NB4 (cell line): ENCODE data around the gene NYAP2.

Experiments
- DNase-seq: peaks from one replicate; pipeline ENCODE4 v3.0.0; 2010; ENCODE audit warnings: low read depth
- H3K4me3 ChIP-seq: one replicate; pipeline ENCODE4 v1.5.1; 2011; ENCODE audit warnings: mild to moderate bottlenecking, low read depth, low read length, moderate library complexity
- MYC ChIP-seq: IDR thresholded peaks from 2 replicates; pipeline ENCODE4 v1.6.1; 2011; ENCODE audit warnings: low read depth, low read length
- POLR2A ChIP-seq: IDR thresholded peaks from 2 replicates; pipeline ENCODE4 v1.6.1; 2011; ENCODE audit warnings: mild to moderate bottlenecking; ENCODE audit not compliant: insufficient read length; ENCODE audit errors: extremely low read depth
- TF ChIP-seq, protein P1 (sequence below): IDR thresholded peaks from 2 replicates; pipeline ENCODE4 v1.6.1; 2011; ENCODE audit warnings: low read depth, low read length
- TF ChIP-seq, protein P2 (sequence below): IDR thresholded peaks from one replicate; pipeline ENCODE4 v1.5.1; 2012; ENCODE audit warnings: low read depth, low read length

NYAP2 gene

GRCh38 chr2:225667445-225667844 is 267.9 kb downstream of the NYAP2 start:
- DNase-seq, result no peak
- no peak overlapping the region for H3K4me3 ChIP-seq
- TF ChIP-seq MYC, result no peak
- TF ChIP-seq, protein P1, sequence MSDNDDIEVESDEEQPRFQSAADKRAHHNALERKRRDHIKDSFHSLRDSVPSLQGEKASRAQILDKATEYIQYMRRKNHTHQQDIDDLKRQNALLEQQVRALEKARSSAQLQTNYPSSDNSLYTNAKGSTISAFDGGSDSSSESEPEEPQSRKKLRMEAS, result no peak
- TF ChIP-seq POLR2A, result no peak
- TF ChIP-seq, protein P2, sequence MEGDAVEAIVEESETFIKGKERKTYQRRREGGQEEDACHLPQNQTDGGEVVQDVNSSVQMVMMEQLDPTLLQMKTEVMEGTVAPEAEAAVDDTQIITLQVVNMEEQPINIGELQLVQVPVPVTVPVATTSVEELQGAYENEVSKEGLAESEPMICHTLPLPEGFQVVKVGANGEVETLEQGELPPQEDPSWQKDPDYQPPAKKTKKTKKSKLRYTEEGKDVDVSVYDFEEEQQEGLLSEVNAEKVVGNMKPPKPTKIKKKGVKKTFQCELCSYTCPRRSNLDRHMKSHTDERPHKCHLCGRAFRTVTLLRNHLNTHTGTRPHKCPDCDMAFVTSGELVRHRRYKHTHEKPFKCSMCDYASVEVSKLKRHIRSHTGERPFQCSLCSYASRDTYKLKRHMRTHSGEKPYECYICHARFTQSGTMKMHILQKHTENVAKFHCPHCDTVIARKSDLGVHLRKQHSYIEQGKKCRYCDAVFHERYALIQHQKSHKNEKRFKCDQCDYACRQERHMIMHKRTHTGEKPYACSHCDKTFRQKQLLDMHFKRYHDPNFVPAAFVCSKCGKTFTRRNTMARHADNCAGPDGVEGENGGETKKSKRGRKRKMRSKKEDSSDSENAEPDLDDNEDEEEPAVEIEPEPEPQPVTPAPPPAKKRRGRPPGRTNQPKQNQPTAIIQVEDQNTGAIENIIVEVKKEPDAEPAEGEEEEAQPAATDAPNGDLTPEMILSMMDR, result no peak

- H3K4me3 ChIP-seq, result no peak overlapping the region
- peak; percentile 81 for DNase-seq
- TF ChIP-seq, protein P1, result no peak
- TF ChIP-seq, protein P2, result peak; percentile 79
- no peak for TF ChIP-seq MYC
- TF ChIP-seq POLR2A, result no peak
Observed at GRCh38 chr2:225668606-225669266, 269.2 kb downstream of the NYAP2 start.

DNA sequence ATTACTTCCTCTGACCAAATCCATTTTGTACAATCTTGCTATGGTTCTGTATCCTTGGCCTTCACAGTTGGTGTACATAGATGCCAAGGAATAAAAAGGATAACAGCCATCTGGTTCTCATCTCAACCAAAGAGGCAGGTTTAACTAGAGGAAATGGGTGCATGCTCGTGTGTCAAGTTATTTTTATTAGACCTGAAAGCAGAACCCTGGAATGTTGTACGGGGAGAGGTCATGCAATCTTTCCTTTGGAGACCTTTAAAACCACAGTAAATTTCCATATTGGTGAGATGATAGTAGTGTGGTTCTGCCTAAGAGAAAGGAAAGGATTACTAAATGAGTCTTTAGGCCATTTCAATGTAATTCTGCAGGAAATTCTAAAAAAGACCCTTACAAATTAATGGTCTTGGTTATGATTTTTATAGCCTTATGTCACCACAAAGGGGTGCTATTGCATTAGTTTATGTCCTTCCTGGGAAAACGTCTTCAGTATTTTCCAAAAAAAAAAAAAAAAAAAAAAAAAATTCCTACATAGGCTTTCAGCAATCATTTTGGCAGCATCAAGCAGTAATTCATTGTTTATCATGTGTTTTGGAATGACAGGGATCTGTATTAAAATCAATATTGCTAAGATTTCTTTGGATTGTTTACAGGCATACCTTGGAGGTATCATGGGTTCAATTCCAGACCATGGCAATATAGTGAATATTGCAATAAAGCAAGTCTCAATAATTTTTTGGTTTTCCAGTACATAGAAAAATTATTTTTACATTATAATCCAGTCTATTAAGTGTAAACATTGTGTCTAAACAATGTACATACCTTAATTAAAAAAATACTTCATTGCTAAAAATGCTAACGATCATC is 270.8 kb downstream of the NYAP2 start:
- TF ChIP-seq, protein P1, result no peak
- TF ChIP-seq, protein P2, result peak; percentile 11
- no peak overlapping the region for H3K4me3 ChIP-seq
- DNase-seq, result peak; percentile 59

DNA sequence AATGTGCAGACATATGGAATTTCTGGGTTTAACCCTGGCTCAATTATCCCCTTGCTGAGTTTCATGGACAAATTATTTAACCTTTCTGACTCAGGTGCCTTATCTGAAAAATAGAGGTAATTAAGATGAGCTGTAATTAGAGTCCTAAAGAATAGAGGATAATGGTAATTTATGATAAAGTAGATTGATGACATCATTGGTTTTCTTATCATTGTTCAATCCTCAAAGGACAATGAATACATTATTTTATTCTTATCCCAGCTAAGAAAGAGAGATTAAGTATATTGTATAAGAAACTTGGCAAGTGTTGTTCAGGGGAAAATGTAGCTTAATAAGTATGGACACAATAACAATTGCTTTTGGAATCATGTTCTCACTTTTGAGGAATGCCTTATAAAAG is 279.3 kb downstream of the NYAP2 start:
- TF ChIP-seq POLR2A, result no peak
- TF ChIP-seq, protein P2, result no peak
- no peak for TF ChIP-seq MYC
- H3K4me3 ChIP-seq, result no peak overlapping the region
- no peak for DNase-seq

GRCh38 chr2:225683258-225683657 is 283.7 kb downstream of the NYAP2 start:
- H3K4me3 ChIP-seq, result no peak overlapping the region
- DNase-seq, result no peak
- TF ChIP-seq MYC, result no peak
- TF ChIP-seq, protein P2, result no peak

GRCh38 chr2:225690153-225690552 is 290.6 kb downstream of the NYAP2 start:
- TF ChIP-seq MYC (no peak), POLR2A (no peak)
- TF ChIP-seq, protein P2, result no peak
- TF ChIP-seq, protein P1, result no peak
- no peak for DNase-seq
- no peak overlapping the region for H3K4me3 ChIP-seq
